Neural progenitor cell (in vitro differentiated cells): ENCODE data around the gene FGFBP2.

Experiments
- CTCF ChIP-seq: fragments of 200-600 bp; sonication (generic); IDR thresholded peaks from 2 replicates; pipeline ENCODE4 v1.5.1; 2017; ENCODE audit warnings: antibody characterized with exemption, mild to moderate bottlenecking
- EZH2 ChIP-seq: fragments of 200-600 bp; sonication (generic); IDR thresholded peaks from 2 replicates; pipeline ENCODE4 v1.6.1; 2017; ENCODE audit warnings: antibody characterized with exemption, mild to moderate bottlenecking, moderate library complexity

GRCh38 chr4:15930314-15930713 lies 32.7 kb downstream of the FGFBP2 start:
- TF ChIP-seq CTCF (no peak), EZH2 (no peak)
